Stimulated activated CD8-positive, alpha-beta memory T cell treated with anti-CD3 and anti-CD28 coated beads, Interleukin-7, amount 100 ng/mL, for 24 hours (primary cell): ENCODE measurements around the gene WNT1.

ENCODE experiments used
- DNase-seq: peaks from one replicate; pipeline ENCODE4 v3.0.0-alpha.2; 2020; ENCODE audit warnings: low read depth

WNT1 gene

DNA sequence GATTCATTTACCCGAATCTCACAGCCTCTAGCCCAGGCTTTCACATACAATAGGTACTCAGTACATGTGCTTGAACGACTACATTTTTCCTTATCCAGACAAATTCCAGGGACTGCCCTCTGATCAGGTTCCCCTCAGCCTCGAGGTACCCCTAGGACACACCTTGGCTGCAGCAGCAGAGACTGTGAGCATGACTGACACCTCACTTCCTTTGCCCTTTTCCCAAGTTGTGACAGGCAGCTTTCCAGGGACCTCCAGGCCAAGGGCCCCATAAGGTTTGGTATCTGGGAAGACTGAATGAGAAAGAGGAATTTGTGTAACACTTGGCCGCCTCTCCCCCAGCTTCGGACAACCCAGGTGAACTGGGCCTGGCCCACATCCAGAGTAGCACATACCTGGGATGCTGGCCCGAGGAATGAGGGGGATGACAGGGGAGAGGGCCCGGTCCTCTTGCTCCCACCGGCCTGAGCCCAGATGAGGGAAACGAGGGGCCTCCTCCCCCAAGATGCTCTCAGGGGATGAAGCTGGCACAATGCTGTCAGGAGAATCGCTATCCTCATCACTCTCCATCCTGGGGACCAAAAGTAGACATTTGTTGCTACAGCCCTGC lies 50.6 kb downstream of the WNT1 start:
- no peak for DNase-seq

DNA sequence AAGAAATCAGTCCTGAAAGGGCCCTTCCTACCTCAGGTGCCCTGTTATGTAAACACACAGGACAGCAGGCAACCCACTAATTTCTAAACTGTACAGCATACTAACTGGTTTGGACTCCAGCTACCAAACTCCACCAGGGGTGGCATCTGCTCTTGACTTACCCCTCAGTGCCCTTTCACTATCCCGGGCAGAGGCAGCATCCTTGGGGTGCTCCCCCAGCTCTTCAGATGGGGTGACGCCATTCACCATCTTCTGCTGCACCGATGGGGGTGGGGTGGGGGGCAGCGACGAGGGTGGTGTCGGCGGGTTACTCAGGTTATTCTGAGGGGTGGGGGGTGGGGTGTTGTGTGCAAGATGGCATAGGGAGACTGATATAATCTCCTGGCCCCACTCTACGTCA lies 52.0 kb downstream of the WNT1 start:
- DNase-seq = no peak

- DNase-seq = no peak
These were observed 52.8 kb downstream of the WNT1 start for GRCh38 chr12:49030714-49031572.

DNA sequence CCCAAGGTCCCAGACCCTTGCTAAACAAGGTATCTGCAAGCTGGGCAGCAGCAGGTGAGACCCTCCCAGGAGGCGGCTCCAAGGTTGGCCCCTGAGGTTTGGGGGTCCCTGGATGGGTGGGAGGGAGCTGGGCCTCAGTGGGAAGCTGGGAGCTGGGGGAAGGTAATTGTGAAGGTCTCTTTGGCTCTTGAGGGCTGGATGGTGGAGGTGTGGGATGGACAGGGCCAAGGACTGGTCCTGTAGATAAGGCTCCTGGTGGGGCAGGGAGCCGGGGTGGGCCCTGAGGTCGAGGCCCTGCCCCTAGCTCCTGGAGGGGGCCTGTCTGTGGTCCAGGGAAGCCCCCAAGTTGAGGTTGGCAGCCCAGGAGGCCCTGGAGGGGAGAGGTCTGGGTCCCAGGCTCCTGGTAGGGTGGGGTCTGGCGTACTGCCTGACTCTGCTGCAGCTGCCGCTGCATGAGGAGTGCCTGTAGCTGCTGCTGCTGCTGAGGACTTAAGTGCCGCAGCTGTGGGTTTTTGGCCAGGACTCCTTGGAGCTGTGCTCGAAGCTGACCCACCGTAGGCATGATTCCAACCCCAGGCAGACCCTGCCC lies 53.5 kb downstream of the WNT1 start:
- no peak for DNase-seq
